Right renal pelvis (tissue), 4 donors: ENCODE data around the gene C12orf75. TPM values are rescaled to one million over a fixed set of nuclear protein-coding genes. Genes with fewer than 3 reads are reported as not detected.
"Not testable (repeated sequence)": the region's sequence is repeated elsewhere in the genome, so short reads cannot be mapped to it uniquely, and the experiment has no call there.

Experiments
- DNase-seq, 4 donors: peaks; one replicate each; pipeline ENCODE4 v3.0.0-alpha.2; 2013; ENCODE audit warnings: low read depth in 4 of 4, low spot score in 3 of 4, missing footprints in 1 of 4
- polyA plus RNA-seq, 4 donors: library from polyadenylated mRNA; unstranded; fragments of 120-200 nt; gene quantifications; one replicate each; pipeline ENCODE4 v1.2.1, GENCODE V29; 2013; ENCODE audit not compliant: insufficient read length in 4 of 4

Gene C12orf75
- polyA plus RNA-seq, 4 donors = 77.1 to 97.2 (median 85.2) TPM

- no peak for DNase-seq
Measured at GRCh38 chr12:105368047-105368646, 37.7 kb downstream of the C12orf75 start.

- DNase-seq = no peak
Measured at GRCh38 chr12:105369014-105369413, 38.5 kb downstream of the C12orf75 start.

- no peak for DNase-seq
Measured at GRCh38 chr12:105374303-105374702, 43.8 kb downstream of the C12orf75 start.

- DNase-seq = no peak
Measured at GRCh38 chr12:105377077-105377476, 46.6 kb downstream of the C12orf75 start.

- DNase-seq = no peak
Measured at GRCh38 chr12:105378911-105379310, 48.4 kb downstream of the C12orf75 start.

- peak; percentile 33 to 57 (median 51) for DNase-seq
Measured at GRCh38 chr12:105382771-105383622, 52.5 kb downstream of the C12orf75 start.

- no peak for DNase-seq
Measured at GRCh38 chr12:105384220-105384619, 53.7 kb downstream of the C12orf75 start.

GRCh38 chr12:105384916-105385535 lies 54.5 kb downstream of the C12orf75 start:
- no peak for DNase-seq

GRCh38 chr12:105386431-105386830 lies 55.9 kb downstream of the C12orf75 start:
- no peak for DNase-seq

GRCh38 chr12:105391231-105391630 lies 60.7 kb downstream of the C12orf75 start:
- DNase-seq = no peak

GRCh38 chr12:105393587-105393986 lies 63.1 kb downstream of the C12orf75 start:
- DNase-seq = no peak

GRCh38 chr12:105396024-105396423 lies 65.5 kb downstream of the C12orf75 start:
- no peak for DNase-seq

- DNase-seq = no peak
Measured at GRCh38 chr12:105396983-105397382, 66.5 kb downstream of the C12orf75 start.

- DNase-seq = no peak
Measured at GRCh38 chr12:105398930-105399329, 68.4 kb downstream of the C12orf75 start.

- DNase-seq = no peak
Measured at GRCh38 chr12:105399428-105400081, 69.1 kb downstream of the C12orf75 start.

- DNase-seq = no peak
Measured at GRCh38 chr12:105400227-105400626, 69.7 kb downstream of the C12orf75 start.

- no peak for DNase-seq
Measured at GRCh38 chr12:105401198-105401597, 70.7 kb downstream of the C12orf75 start.

GRCh38 chr12:105402366-105402765 lies 71.9 kb downstream of the C12orf75 start:
- DNase-seq = no peak

GRCh38 chr12:105403095-105403494 lies 72.6 kb downstream of the C12orf75 start:
- DNase-seq = no peak

- not testable (repeated sequence) for DNase-seq
Measured at GRCh38 chr12:105404134-105404533, 73.6 kb downstream of the C12orf75 start.

- no peak for DNase-seq
Measured at GRCh38 chr12:105406497-105406896, 76.0 kb downstream of the C12orf75 start.
